H1 (cell line): ENCODE results near the gene PASK. TPM values are rescaled to one million over a fixed set of nuclear protein-coding genes. Genes with fewer than 3 reads are reported as not detected.

Experiments used
- CTCF ChIA-PET: fragments of 300-600 bp; sonication (Branson Sonifier 250); formaldehyde crosslinking; loops from one replicate; lab custom pipeline; 2021; ENCODE audit not compliant: partially characterized antibody; lab: Charles Lee
- POLR2A ChIA-PET: fragments of 300-600 bp; sonication (Branson Sonifier 250); formaldehyde crosslinking; loops from one replicate; lab custom pipeline; 2021; ENCODE audit warnings: inconsistent platforms; ENCODE audit not compliant: partially characterized antibody; lab: Charles Lee
- DNase-seq, 2 experiments: peaks; one replicate each; pipeline versions ENCODE4 v3.0.0 to v3.0.0-alpha.2; 2010 to 2022; ENCODE audit warnings: low spot score in 2 of 2, low read depth in 1 of 2, mixed read lengths in 1 of 2
- FAIRE-seq: peaks from 2 replicates; lab custom pipeline; 2011; peaks lifted over from hg19 to GRCh38; lab: Jason Lieb, UNC
- H2AFZ ChIP-seq: 2 replicates; pipeline ENCODE4 v1.8.1; 2012; ENCODE audit warnings: low read length, inconsistent platforms
- H2AK5ac ChIP-seq: 2 replicates; pipeline ENCODE4 v1.6.1; 2013; ENCODE audit warnings: low read depth, low read length
- H2BK120ac ChIP-seq: replicated peaks from 2 replicates; pipeline ENCODE3; 2013; ENCODE audit warnings: low read depth, low read length, inconsistent platforms
- H2BK12ac ChIP-seq: 2 replicates; pipeline ENCODE4 v1.6.1; 2013; ENCODE audit warnings: low read depth, low read length
- H2BK15ac ChIP-seq: 2 replicates; pipeline ENCODE4 v1.6.1; 2013; ENCODE audit warnings: low read length
- H2BK20ac ChIP-seq: 2 replicates; pipeline ENCODE4 v1.6.1; 2013; ENCODE audit warnings: low read length
- H2BK5ac ChIP-seq: 2 replicates; pipeline ENCODE4 v1.6.1; 2013; ENCODE audit warnings: low read depth, low read length
- H3K14ac ChIP-seq: 2 replicates; pipeline ENCODE4 v1.6.1; 2013; ENCODE audit warnings: inconsistent platforms; ENCODE audit not compliant: insufficient read length
- H3K18ac ChIP-seq: 2 replicates; pipeline ENCODE4 v1.6.1; 2013; ENCODE audit warnings: low read length; ENCODE audit errors: extremely low read depth
- H3K23ac ChIP-seq: 2 replicates; pipeline ENCODE4 v1.6.1; 2013; ENCODE audit warnings: inconsistent platforms; ENCODE audit not compliant: insufficient read length
- H3K23me2 ChIP-seq: 2 replicates; pipeline ENCODE4 v1.6.1; 2013; ENCODE audit warnings: low read depth, low read length
- H3K27ac ChIP-seq: 2 replicates; pipeline ENCODE4 v1.6.1; 2011; ENCODE audit warnings: low read depth, low read length, inconsistent platforms
- H3K27me3 ChIP-seq, 4 experiments: replicated peaks in 1 of 4; 1 replicate in 1 of 4; 2 replicates in 3 of 4; pipeline versions ENCODE4 v1.6.1 to v1.8.1; 2011 to 2013; ENCODE audit warnings: low read length in 3 of 4, mild to moderate bottlenecking in 3 of 4, inconsistent platforms in 2 of 4, mixed read lengths in 2 of 4, moderate library complexity in 1 of 4; ENCODE audit not compliant: control insufficient read depth in 3 of 4, insufficient read depth in 3 of 4; ENCODE audit errors: extremely low read depth in 1 of 4
- H3K36me3 ChIP-seq, 4 experiments: 2 replicates each; pipeline versions ENCODE4 v1.6.1 to v1.8.1; 2011 to 2013; ENCODE audit warnings: mild to moderate bottlenecking in 4 of 4, low read length in 3 of 4, moderate library complexity in 2 of 4, control low read depth in 1 of 4, inconsistent platforms in 1 of 4; ENCODE audit not compliant: insufficient read depth in 4 of 4, control insufficient read depth in 2 of 4
- H3K4ac ChIP-seq: replicated peaks from 2 replicates; pipeline ENCODE3; 2013; ENCODE audit warnings: low read length, low read depth, mixed read lengths, inconsistent platforms; ENCODE audit not compliant: insufficient read length
- H3K4me1 ChIP-seq, 4 experiments: replicated peaks in 1 of 4; 1 replicate in 1 of 4; 2 replicates in 3 of 4; pipeline versions ENCODE4 v1.6.1 to v1.8.1; 2011 to 2013; ENCODE audit warnings: low read length in 3 of 4, inconsistent platforms in 2 of 4, mixed read lengths in 1 of 4; ENCODE audit not compliant: insufficient read depth in 4 of 4, control insufficient read depth in 3 of 4
- H3K4me2 ChIP-seq, 2 experiments: 2 replicates each; pipeline versions ENCODE4 v1.6.1 to v1.8.1; 2011 to 2013; ENCODE audit warnings: low read depth in 2 of 2, low read length in 2 of 2, control low read depth in 1 of 2, inconsistent platforms in 1 of 2, mild to moderate bottlenecking in 1 of 2; ENCODE audit not compliant: insufficient read depth in 1 of 2
- H3K4me3 ChIP-seq, 4 experiments: fragments of 200-600, 300-600 bp in 1 of 4; sonication (generic), shearing (Covaris generic), sonication (Bioruptor Twin) in 1 of 4; 2 replicates each; pipeline versions ENCODE4 v1.5.1 to v1.8.1; 2011 to 2016; ENCODE audit warnings: low read length in 4 of 4, low read depth in 3 of 4, control low read depth in 2 of 4, inconsistent platforms in 2 of 4, mild to moderate bottlenecking in 2 of 4, mixed read lengths in 1 of 4, moderate library complexity in 1 of 4; ENCODE audit not compliant: insufficient read depth in 2 of 4; ENCODE audit errors: extremely low read depth in 1 of 4
- H3K56ac ChIP-seq: replicated peaks from 2 replicates; pipeline ENCODE3; 2013; ENCODE audit warnings: low read depth, mild to moderate bottlenecking, mixed read lengths, low read length, inconsistent platforms; ENCODE audit not compliant: insufficient read length
- H3K79me1 ChIP-seq: 2 replicates; pipeline ENCODE4 v1.6.1; 2013; ENCODE audit warnings: low read depth, low read length, control low read depth
- H3K79me2 ChIP-seq, 2 experiments: 2 replicates each; pipeline versions ENCODE4 v1.6.1 to v1.8.1; 2012 to 2013; ENCODE audit warnings: low read length in 2 of 2, mild to moderate bottlenecking in 2 of 2, inconsistent platforms in 1 of 2; ENCODE audit not compliant: insufficient read depth in 2 of 2, control insufficient read depth in 1 of 2
- H3K9ac ChIP-seq, 4 experiments: replicated peaks in 1 of 4; 1 replicate in 1 of 4; 2 replicates in 3 of 4; pipeline versions ENCODE4 v1.6.1 to v1.8.1; 2011 to 2013; ENCODE audit warnings: low read depth in 3 of 4, low read length in 3 of 4, control low read depth in 2 of 4, mild to moderate bottlenecking in 2 of 4, moderate library complexity in 2 of 4, inconsistent platforms in 1 of 4; ENCODE audit errors: extremely low read depth in 1 of 4
- H3K9me3 ChIP-seq, 2 experiments: 2 replicates each; pipeline versions ENCODE4 v1.6.1 to v1.8.1; 2012 to 2013; ENCODE audit warnings: mild to moderate bottlenecking in 2 of 2, moderate library complexity in 2 of 2, control low read depth in 1 of 2, inconsistent platforms in 1 of 2, low read depth in 1 of 2, low read length in 1 of 2, mixed read lengths in 1 of 2; ENCODE audit not compliant: insufficient read depth in 2 of 2
- H4K20me1 ChIP-seq, 2 experiments: replicated peaks in 1 of 2; 2 replicates each; pipeline versions ENCODE3 to v1.8.1; 2011 to 2013; ENCODE audit warnings: inconsistent platforms in 2 of 2, low read length in 2 of 2, mild to moderate bottlenecking in 1 of 2; ENCODE audit not compliant: insufficient read depth in 2 of 2, control insufficient read depth in 1 of 2
- H4K5ac ChIP-seq: 2 replicates; pipeline ENCODE4 v1.6.1; 2013; ENCODE audit warnings: low read length, low read depth, mixed read lengths, inconsistent platforms; ENCODE audit not compliant: insufficient read length
- H4K8ac ChIP-seq: 2 replicates; pipeline ENCODE4 v1.8.0; 2013; ENCODE audit warnings: mild to moderate bottlenecking, moderate library complexity, low read length, inconsistent platforms; ENCODE audit not compliant: insufficient read depth; ENCODE audit errors: extremely low read depth
- H4K91ac ChIP-seq: replicated peaks from 2 replicates; pipeline ENCODE3; 2013; ENCODE audit warnings: low read length, mixed read lengths, inconsistent platforms; ENCODE audit not compliant: insufficient read length
- CBX5 ChIP-seq: fragments of 300-800, 300-1000 bp; sonication (generic); IDR thresholded peaks from 2 replicates; pipeline ENCODE4 v1.7.1; 2016; ENCODE audit warnings: antibody characterized with exemption, low read length, low read depth
- CBX8 ChIP-seq: fragments of 300-800, 300-1000 bp; sonication (generic); IDR thresholded peaks from 2 replicates; pipeline ENCODE4 v1.7.1; 2016; ENCODE audit warnings: low read depth, low read length, borderline replicate concordance
- CHD2 ChIP-seq: IDR thresholded peaks from 2 replicates; pipeline ENCODE4 v1.6.1; 2012; ENCODE audit warnings: low read length, improper control_type of control experiment
- CTBP2 ChIP-seq: IDR thresholded peaks from 2 replicates; pipeline ENCODE4 v1.7.0; 2011; ENCODE audit warnings: borderline replicate concordance, mild to moderate bottlenecking, moderate library complexity, mixed read lengths, low read length; ENCODE audit not compliant: insufficient read depth, insufficient read length
- HDAC2 ChIP-seq, 2 experiments: fragments of 300-600 bp in 1 of 2; sonication (generic) in 1 of 2; IDR thresholded peaks; 2 replicates each; pipeline ENCODE4 v1.6.1; 2011 to 2012; ENCODE audit warnings: low read depth in 2 of 2, low read length in 2 of 2, mild to moderate bottlenecking in 2 of 2, moderate library complexity in 2 of 2, borderline replicate concordance in 1 of 2, inconsistent platforms in 1 of 2
- PHF8 ChIP-seq: fragments of 200-600 bp; sonication (generic); conservative IDR thresholded peaks from 2 replicates; pipeline ENCODE4 v1.7.1; 2012; ENCODE audit warnings: low read depth, mild to moderate bottlenecking, inconsistent platforms, low read length, moderate library complexity
- POLR2A ChIP-seq, 2 experiments: IDR thresholded peaks; 1 replicate in 1 of 2; 2 replicates in 1 of 2; pipeline ENCODE4 v1.6.1; 2011; ENCODE audit warnings: low read depth in 2 of 2, low read length in 2 of 2, mild to moderate bottlenecking in 2 of 2; ENCODE audit errors: control extremely low read depth in 1 of 2
- SP2 ChIP-seq: IDR thresholded peaks from 2 replicates; pipeline ENCODE4 v1.6.1; 2012; ENCODE audit warnings: mild to moderate bottlenecking, low read length, inconsistent platforms
- SRF ChIP-seq: IDR thresholded peaks from 2 replicates; pipeline ENCODE4 v1.6.1; 2011; ENCODE audit warnings: mild to moderate bottlenecking, low read depth, low read length, moderate library complexity
- WGBS, 2 experiments: shearing (Covaris generic) in 1 of 2; methylation state at CpG; one replicate each; pipeline versions ENCODE4 v1.1.6 to v1.1.7; 2013 to 2015; ENCODE audit warnings: low lambda C conversion rate in 2 of 2, mixed read lengths in 2 of 2, inconsistent platforms in 1 of 2, low coverage in 1 of 2, missing lambda C conversion rate in 1 of 2; ENCODE audit not compliant: insufficient replicate concordance in 2 of 2, insufficient coverage in 1 of 2, insufficient read length in 1 of 2; ENCODE audit errors: extremely low coverage in 1 of 2, missing lambda C conversion rate in 1 of 2; 5-methylcytosine and 5-hydroxymethylcytosine counted together
- polyA plus RNA-seq, 7 experiments: library from polyadenylated mRNA; depleted of rRNA in 3 of 7; stranded (reverse) in 5 of 7; unstranded in 2 of 7; fragments of >200 nt in 5 of 7; fragments of 200-250 nt in 2 of 7; gene quantifications; 1 replicate in 5 of 7; 2 replicates in 1 of 7; 4 replicates in 1 of 7; pipeline versions ENCODE4 v1.2.1 to v1.2.3, GENCODE V29; 2011 to 2013; ENCODE audit warnings: missing spikeins in 2 of 7, mixed read lengths in 2 of 7
- total RNA-seq: library from RNA; stranded (reverse); fragmentation: NEBNext Ultra II Directional; extraction: Animal tissue kit (Norgen Biotek cat#: 25700); gene quantifications from 2 replicates; pipeline ENCODE4 v1.2.1, GENCODE V29; 2021
- TF ChIP-seq, protein P1 (sequence below), 3 experiments: IDR thresholded peaks; 1 replicate in 2 of 3; 2 replicates in 1 of 3; pipeline versions ENCODE4 v1.5.1 to v1.6.1; 2011; ENCODE audit warnings: low read length in 3 of 3, mild to moderate bottlenecking in 3 of 3, inconsistent platforms in 2 of 3, low read depth in 1 of 3, moderate library complexity in 1 of 3; ENCODE audit not compliant: insufficient read depth in 1 of 3; ENCODE audit errors: control extremely low read depth in 1 of 3

The PASK gene
- total and polyA plus RNA-seq, 2 of the 8 experiments (the other 6 are each of a cell fraction or from before 2014, with no cell fraction given) = 20.5 to 66.1 TPM

DNA sequence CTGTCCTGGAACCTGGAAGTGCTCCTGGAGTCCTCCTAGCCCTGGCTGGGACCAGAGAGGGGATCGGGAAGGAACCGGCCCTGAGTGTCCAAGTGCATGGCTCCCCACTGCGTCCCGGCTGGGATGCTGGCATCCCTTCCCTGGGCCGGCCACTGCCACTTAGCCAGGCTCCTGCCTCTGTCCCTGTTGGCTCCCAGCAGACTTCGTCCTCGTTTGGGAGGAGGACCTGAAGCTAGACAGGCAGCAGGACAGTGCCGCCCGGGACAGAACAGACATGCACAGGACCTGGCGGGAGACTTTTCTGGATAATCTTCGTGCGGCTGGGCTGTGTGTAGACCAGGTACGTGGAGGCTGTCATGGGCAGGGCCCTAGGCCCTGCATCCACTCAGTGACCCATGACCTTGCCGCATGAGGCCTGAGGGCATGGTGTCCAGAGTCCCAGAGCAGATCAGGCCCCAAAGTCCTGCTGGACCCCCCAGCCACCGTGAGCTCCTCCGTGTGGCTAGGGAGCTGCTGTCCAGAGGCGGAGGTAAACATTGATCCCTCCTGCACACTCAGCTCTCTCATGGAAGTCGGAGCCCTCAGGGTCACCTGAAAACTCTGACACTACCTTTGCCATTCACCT lies 46.3 kb upstream of the PASK start:
- no peak overlapping the region for H4K5ac ChIP-seq
- no peaks in the 10 kb centered on the region for H3K23me2 ChIP-seq
- H4K20me1 ChIP-seq = peaks cover 0 to 2% of the 10 kb centered on the region in 2 experiments
- no peak overlapping the region for H3K4me2 ChIP-seq
- 97% methylated on average over 16 of the region's 18 CpGs; no CpG with 5 or more reads in 1 of the 2 experiments for WGBS, 2 experiments
- ChIA-PET CTCF (interaction anchor here (0.8 to 1.2 kb wide), 3 partner anchors 9 to 46 kb away, joined by 3 to 4 read pairs (median 3); partner anchors contain the start of gene PASK), POLR2A (interaction anchor here (1.3 to 1.6 kb wide), 2 partner anchors 19 to 45 kb away, joined by 3 read pairs; partner anchors contain the start of gene PPP1R7)
- H4K91ac ChIP-seq = no peak overlapping the region
- no peak overlapping the region for H2AFZ ChIP-seq
- no peak overlapping the region for H2BK12ac ChIP-seq
- no peak overlapping the region for H3K27ac ChIP-seq
- no peak overlapping the region for H3K23ac ChIP-seq
- H3K4ac ChIP-seq = no peak overlapping the region
- H2AK5ac ChIP-seq = no peak overlapping the region
- no peaks in the 10 kb centered on the region for H3K79me2 ChIP-seq
- no peak overlapping the region for H2BK120ac ChIP-seq
- no peak overlapping the region for H3K4me3 ChIP-seq
- DNase-seq = no peak
- FAIRE-seq = no peak
- no peaks in the 10 kb centered on the region for H3K36me3 ChIP-seq
- H3K14ac ChIP-seq = no peak overlapping the region
- H3K79me1 ChIP-seq = no peaks in the 10 kb centered on the region
- H3K27me3 ChIP-seq = no peaks in the 10 kb centered on the region; a peak in 1 of 7 replicates
- no peaks in the 10 kb centered on the region; a peak in 1 of 7 replicates for H3K4me1 ChIP-seq
- H2BK20ac ChIP-seq = no peak overlapping the region
- no peak overlapping the region; a peak in 1 of 7 replicates for H3K9ac ChIP-seq
- no peaks in the 10 kb centered on the region for H3K9me3 ChIP-seq
- no peak overlapping the region for H3K18ac ChIP-seq
- no peak overlapping the region; the same call in none of the 2 replicates for H4K8ac ChIP-seq
- no peak overlapping the region for H3K56ac ChIP-seq
- no peak overlapping the region for H2BK15ac ChIP-seq
- H2BK5ac ChIP-seq = no peak overlapping the region
- TF ChIP-seq HDAC2 (IDR thresholded peaks at IDR 0.05; ENCODE audit: borderline replicate concordance in 1 of 2, low read depth in 2 of 2, low read length in 2 of 2) = no peak
- no peak for TF ChIP-seq PHF8
- no peak for TF ChIP-seq CBX8
- TF ChIP-seq CTBP2 = no peak
- TF ChIP-seq POLR2A (IDR thresholded peaks at IDR 0.05; ENCODE audit: control extremely low read depth in 1 of 2, low read depth in 2 of 2, low read length in 2 of 2) = no peak
- TF ChIP-seq CBX5 = no peak
- no peak for TF ChIP-seq SRF
- no peak for TF ChIP-seq SP2
- TF ChIP-seq, protein P1, sequence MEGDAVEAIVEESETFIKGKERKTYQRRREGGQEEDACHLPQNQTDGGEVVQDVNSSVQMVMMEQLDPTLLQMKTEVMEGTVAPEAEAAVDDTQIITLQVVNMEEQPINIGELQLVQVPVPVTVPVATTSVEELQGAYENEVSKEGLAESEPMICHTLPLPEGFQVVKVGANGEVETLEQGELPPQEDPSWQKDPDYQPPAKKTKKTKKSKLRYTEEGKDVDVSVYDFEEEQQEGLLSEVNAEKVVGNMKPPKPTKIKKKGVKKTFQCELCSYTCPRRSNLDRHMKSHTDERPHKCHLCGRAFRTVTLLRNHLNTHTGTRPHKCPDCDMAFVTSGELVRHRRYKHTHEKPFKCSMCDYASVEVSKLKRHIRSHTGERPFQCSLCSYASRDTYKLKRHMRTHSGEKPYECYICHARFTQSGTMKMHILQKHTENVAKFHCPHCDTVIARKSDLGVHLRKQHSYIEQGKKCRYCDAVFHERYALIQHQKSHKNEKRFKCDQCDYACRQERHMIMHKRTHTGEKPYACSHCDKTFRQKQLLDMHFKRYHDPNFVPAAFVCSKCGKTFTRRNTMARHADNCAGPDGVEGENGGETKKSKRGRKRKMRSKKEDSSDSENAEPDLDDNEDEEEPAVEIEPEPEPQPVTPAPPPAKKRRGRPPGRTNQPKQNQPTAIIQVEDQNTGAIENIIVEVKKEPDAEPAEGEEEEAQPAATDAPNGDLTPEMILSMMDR (IDR thresholded peaks at IDR 0.05; ENCODE audit: control extremely low read depth in 1 of 3, insufficient read depth in 1 of 3, low read depth in 1 of 3, low read length in 3 of 3) = no peak
- TF ChIP-seq CHD2 = no peak
